HT-29 (cell line): Measurements from ENCODE around the gene MYO7B. TPM values are rescaled to one million over a fixed set of nuclear protein-coding genes. Genes with fewer than 3 reads are reported as not detected.
"Not testable (repeated sequence)": the region's sequence is repeated elsewhere in the genome, so short reads cannot be mapped to it uniquely, and the experiment has no call there.

Experiments used
- DNase-seq: peaks from one replicate; pipeline ENCODE4 v3.0.0-alpha.2; 2015; ENCODE audit warnings: low spot score
- total RNA-seq: library from RNA; depleted of rRNA; stranded (reverse); fragments of >200 nt; shearing (Covaris generic); gene quantifications from 2 replicates; pipeline ENCODE4 v1.2.3, GENCODE V29; 2014

The MYO7B gene
- total RNA-seq, 1 experiment from 2014 or later = 5.4 TPM

DNA sequence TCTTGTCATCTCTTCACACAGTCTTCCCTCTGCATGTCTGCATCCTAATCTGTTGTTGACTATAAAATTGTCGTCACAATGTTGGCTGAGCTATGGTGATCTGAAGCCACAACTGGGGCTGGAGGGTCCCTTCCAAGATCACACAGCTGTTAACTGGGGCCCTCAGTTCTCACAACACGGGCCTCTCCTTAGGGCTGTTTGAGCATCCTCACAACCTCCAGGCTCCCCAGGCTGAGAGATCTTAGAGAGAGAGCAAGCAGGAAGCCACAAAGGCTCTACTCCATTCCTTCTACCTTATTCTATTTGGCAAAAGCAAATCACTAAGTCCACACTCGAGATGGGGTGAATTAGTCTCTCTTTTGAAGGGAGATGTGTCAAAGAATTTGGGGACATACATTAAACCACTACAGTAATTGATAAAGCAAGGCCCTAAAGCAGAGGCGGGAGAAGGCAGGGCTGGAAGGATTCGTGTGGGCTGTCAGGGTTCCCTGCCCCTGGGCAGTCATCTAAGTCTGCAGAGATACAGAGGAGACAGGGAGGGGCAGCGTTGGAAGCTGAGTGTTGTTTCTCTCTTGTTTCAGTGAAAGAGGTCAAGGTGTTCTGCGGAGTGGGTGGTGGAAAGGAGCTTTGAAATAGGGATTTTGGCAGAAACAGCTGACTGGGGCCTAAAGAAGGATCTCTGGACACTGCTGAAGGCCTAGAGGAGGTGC is 15.9 kb downstream of the MYO7B start:
- DNase-seq = no peak

DNA sequence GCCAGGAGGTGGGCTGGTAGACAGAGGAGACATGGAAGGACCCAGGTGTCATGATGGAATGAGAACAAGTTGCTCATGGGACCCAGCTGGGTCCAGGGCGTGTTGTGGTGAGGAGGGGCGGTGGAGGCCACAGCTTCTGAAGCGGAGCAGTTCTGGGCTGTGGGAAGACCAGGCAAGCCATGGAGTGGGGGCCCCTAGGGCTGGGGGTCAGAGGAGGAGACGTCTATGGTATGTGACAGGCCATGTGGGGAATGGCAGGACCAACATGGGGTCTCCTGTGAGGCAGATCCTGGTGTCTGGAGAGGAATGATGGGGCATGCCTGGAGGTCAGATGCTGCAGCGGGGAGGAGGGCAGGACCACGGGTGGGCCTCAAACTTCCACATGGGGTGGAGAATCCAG is 16.9 kb downstream of the MYO7B start:
- DNase-seq = no peak

DNA sequence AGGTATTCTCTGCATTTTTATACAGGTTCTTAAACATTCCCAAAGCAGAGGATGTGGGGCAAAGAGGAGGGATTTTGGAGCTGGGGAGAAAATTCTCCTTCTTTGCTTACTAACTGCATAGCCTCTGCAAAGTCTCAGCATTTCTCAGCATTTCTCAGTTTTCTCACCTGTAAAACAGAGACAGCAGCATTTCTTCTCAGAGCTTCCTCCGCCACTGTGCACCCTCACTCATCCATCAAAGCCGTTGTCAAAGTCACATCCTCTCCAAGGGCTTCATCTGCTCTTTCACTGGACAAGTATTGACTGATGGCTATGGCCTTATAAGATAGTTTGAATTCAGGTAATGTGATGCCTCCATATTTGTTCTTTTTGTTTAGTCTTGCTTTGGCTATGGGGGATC is 17.4 kb downstream of the MYO7B start:
- DNase-seq = no peak

DNA sequence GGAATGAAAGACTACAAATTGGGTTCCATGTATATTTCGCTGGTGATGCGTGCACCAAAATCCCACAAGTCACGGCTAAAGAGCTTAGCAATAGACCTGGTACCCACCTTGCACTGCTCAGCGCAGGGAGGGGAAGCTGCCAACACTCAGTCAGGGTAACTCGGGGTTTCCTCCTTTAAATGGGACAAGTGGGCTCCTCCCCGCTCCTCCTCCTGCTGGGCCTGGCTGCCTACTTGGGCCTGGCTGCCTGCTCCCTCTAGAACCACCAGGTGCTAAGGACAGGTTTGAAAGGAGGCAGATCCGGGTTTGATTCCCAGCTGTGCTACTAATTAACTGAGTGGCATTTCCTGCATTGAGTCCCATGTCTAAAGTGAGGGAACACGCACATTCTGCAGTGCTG is 23.4 kb downstream of the MYO7B start:
- no peak for DNase-seq

DNA sequence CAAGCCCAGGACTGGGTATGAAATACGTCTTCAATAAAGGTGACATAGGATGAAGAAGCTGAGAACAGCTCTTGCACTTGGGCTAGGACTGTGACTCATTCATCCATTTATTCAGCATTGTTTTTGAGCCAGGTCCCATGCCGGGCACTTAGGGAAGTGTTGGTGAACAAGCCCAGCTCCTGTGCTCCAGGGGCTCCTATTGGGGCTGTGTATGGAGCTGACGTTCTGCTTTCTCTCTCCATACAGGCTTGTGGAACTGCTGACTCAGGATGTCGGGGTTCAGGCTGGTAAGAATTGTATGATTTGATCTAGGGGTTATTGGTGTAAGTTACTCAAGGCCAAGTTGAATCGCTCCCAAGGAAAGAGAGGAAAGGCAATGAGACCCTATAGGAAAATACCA is 24.0 kb downstream of the MYO7B start:
- DNase-seq = no peak

DNA sequence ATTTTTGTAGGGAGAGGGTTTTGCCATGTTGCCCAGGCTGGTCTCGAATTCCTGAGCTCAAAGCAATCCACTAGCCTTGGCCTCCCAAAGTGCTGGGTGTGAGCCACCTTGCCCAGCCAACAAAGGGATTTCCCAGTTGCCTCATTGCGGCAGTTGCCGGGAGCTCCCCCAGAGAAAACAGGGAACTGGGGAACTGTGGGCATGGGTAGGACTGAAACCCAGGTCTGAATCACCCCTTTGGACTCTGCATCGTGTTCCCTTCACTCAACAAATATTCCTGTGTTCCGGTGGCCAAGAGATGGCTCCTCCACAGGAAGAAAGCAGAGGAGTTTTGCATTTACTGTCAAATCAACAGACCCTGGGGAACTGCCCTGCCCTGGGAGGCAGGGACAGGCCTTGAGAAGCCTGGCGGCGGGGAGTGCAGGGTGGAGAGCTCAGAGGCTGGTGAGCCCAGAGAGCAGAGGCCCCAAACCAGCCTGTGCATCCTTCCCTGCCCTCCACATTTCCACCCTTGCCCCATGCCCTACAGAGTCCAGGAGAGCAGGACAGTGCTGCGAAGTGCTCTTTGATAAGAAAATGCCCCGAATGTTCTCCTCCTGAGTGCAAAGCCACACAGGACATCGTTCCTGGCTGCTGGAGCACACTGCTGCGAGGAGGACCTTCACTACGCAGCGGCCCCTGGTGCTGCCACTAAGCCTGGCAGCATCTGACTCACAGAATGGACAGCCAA is 24.9 kb downstream of the MYO7B start:
- no peak for DNase-seq

DNA sequence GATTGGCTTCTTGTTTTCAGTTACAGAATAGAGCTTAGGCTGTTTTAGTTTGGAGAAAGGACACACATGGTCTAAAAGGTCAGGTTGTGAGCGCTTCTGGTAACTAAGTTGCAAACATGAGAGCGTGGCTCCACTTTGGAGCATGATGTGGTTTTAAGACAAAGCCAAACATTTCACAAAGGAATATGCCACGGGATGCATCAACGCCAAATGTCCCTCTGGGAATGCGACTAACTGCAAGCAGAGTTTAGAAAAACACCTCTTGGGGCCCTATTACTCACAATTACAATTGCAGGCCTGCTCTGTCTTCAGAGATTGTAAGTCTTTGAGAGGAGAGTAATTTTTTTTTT is 25.4 kb downstream of the MYO7B start:
- DNase-seq = no peak

DNA sequence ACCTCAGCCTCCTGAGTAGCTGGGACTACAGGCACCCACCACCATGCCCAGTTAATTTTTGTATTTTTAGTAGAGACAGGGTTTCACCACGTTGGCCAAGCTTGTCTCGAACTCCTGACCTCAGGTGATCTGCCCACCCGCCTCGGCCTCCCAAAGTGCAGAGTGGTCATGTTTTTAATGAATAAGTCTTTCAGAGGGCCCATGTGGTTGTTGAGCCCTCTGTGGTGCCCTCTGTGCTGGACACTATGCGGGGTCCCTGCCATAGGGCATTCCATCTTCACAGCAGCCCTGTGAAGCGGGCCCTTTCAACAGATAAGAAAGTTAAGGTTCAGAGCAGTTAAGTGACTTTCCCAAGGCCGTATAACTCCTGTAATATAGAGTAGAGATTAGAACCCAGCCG is 25.9 kb downstream of the MYO7B start:
- no peak for DNase-seq

DNA sequence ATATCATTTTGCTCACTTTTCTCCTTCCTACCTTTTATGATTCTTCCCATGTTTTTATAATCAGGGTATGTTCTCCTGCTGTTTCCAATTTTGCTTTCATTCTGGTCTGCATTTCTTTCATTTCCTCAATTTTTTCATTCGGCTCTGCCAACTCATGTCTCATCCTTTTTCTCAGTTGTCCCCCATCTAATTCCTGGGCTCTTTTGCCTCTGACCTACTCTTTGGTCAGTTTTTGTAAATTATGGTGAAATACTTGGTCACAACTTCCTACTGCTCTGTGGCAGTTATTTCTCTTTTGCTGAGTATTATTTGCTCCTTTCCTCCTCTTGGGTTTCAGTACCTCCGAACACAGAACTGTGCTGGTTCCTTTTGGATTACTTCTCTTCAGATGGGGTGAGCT is 27.5 kb downstream of the MYO7B start:
- DNase-seq = no peak

DNA sequence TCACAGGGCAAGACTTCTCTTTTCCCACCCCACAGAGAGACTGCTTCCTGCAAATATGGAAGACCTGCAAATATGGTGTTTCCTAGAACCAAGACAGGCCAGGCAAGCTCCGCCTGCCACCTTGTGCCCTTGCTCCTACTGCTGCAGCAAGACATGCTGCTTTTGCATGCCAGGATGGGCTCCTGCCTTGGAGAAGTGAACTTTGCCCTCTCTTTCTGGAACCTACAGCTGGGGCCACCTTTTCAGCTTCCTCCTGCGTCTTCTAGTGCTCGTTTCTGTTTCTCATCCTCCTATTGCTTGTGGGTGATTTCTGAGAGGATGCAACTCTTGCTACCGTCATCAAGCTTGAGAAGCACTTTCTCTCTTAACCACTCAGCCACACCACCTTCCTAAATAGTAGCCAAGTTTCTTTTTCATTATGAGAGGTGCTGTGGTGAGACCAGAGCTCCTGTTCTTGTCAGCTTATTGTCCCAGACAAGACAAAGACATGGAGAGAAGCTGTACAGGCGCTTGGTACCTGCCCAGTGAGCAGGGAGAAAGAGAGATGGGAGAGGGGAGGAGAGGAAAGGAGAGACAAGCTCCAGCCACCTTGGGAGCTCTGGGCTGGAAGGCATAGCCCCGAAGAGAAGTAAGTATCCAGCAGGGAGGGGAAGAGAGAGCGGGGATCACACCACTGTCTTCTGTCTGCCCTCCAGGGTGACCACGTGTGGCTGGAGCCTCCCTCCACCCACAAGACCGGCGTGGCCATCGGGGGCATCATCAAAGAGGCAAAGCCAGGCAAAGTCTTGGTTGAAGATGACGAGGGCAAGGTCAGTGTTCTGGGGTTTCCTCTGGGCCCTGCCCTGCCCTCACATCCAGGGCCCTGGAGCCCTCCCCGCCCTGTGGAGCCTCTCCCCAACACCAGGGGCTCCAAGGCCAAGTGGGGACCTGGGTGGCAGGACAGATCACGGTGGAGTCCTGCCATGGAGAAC is 28.3 kb downstream of the MYO7B start:
- DNase-seq = no peak

DNA sequence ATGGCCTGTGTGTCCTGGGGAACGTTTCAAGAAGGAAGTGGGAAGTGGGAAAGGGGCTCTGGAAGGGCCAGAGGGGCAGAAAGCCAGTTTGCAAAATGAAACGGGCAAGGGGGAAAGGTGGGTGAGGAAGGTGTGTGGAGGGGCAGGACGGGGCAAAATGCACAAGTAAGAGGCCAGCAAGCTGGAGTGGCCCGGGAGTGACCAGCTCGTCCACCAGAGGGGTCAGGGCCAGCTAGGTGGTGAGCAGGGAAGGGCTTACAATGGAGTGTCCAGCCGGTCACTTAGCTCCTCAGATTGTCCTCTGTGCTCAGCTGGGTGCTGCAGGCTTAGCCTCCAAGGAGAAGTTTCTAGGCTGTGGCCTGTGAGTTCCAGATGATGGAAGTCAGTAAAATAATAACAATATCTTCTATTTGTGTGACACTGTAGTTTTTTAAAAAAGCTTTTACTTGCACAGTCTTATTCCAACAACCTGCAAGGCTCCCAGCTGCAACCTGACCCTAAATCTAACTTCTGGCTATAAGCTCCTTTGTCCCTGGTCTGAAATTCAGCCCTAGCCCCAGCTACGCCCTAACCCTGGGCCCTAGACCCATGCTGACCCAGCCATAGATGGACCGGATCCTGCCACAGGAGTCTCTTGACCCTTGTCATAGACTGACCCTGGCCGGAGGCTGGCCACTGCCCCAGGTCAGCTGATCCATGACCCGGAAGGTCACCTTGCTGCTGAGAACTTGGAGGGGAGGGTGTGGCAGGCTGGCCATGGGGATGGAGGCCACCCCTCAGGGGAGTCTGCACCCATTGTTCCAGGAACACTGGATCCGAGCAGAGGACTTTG is 29.2 kb downstream of the MYO7B start:
- no peak for DNase-seq

DNA sequence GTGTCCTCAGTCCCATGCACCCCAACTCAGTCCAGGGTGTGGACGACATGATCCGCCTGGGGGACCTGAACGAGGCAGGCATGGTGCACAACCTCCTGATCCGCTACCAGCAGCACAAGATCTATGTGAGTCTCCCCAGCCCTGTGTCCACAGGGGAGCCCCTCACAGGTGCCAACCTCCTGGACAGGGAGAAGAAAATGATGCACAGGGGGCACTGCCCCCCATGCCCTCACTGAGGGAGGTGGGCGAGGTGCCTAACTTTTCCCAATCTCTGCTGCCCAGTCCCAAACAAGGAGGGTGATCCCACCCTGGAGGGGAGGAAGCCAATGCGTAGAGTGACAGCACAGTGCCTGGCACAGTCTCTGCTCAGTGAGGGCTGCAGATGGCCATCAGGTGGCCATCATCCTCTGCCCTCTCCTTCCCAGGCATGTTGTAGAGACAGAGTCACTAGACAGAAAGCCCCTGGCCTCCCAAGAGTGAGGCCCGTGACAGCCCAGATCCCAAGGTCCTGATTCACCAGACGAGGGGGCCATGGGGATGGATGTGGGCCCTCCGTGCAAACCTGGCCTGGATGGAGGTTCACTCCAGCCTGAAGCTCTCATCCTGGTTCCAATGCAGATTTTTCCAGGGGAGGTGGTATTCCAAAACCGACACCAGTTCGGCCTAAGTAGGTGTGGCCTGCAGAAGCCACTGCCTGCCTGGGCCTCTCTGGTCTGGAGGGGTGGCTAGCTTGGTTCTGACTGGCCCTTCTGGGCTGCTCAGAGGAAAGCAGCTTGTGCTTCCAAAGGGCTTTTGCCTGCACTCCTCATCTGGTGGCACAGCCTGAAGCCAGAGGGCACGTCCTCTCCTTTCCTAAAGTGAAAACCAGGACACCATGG is 30.0 kb downstream of the MYO7B start:
- no peak for DNase-seq

DNA sequence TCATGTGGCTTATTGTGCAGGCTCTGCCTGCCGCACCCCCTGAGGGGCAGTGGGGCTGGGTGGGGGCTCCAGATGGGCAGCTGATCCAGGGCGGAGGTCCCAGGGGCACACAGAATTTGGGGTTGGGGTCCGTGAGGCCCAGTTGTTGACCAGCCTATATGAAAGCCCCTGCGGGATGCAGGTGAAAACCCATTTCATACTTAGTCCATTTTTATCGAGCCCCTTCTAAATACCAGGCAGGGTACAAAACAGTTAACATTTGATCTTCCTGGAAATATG is 30.6 kb downstream of the MYO7B start:
- no peak for DNase-seq

DNA sequence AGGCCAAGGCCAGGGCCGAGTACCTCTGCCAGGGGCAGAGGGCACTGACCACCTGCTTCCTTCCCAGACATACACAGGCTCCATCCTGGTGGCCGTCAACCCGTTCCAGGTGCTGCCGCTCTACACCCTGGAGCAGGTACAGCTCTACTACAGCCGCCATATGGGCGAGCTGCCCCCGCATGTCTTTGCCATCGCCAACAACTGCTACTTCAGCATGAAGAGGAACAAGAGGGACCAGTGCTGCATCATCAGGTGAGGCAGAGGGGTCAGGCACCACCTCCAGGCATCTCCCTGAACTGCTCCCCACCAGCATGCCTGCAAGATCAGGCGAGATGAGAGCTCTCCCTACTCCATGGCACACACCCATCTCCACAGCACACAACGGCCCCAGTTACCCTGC is 31.1 kb downstream of the MYO7B start:
- DNase-seq = no peak

DNA sequence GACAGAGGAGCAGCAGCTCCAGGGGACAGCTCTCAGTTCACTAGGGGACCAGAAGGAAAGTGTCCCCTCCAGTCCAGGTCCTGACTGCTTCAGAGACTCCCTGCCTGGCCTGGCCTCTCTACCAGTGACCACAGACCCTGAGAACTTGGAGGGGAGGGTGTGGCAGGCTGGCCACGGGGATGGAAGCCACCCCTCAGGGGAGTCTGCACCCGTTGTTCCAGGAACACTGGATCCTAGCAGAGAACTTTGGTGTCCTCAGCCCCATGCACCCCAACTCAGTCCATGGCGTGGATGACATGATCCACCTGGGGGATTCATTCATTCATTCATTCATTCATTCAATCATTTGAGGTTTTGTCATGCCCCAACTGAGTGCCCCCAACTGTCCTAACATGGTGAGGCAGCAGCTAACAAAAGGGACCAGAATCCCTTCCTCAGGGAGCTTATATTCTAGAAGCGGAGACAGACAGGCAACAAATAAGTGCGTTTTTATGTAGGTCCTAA is 31.9 kb downstream of the MYO7B start:
- DNase-seq = no peak

DNA sequence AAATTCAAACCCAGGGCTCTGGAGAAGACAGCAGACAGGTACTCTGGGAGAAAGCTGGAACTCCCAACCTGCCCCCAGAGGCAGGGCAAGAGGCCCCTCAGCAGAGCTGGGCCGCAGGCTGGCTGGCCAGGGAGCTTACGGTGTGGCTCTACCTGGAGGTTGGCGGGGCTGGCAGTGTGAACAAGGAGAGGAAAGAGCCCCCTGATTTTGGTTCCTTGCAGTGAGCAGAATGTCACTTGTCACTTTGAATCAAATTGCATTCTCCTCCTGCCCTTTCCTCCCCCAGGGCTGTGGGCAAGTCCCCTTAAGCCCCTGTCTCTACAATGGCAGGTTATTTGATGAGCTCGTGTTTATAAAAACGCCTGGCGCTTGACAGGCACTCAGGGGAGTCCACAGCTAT is 32.6 kb downstream of the MYO7B start:
- no peak for DNase-seq

DNA sequence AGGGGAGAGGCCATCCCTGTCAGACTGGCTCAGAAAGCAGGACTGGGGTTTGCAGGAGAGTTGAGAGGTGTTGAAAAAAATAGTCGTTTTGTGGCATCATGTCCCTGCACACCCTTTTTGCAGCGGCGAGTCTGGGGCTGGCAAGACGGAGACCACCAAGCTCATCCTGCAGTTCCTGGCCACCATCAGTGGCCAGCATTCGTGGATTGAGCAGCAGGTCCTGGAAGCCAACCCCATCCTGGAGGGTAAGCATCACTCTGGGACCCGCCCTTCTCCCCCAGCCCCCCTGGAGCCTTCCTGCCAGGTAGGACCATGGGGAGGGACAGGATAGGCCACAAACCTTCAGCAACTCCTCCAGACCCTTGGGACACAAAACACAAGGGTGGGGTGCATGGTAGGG is 34.2 kb downstream of the MYO7B start:
- DNase-seq = no peak

DNA sequence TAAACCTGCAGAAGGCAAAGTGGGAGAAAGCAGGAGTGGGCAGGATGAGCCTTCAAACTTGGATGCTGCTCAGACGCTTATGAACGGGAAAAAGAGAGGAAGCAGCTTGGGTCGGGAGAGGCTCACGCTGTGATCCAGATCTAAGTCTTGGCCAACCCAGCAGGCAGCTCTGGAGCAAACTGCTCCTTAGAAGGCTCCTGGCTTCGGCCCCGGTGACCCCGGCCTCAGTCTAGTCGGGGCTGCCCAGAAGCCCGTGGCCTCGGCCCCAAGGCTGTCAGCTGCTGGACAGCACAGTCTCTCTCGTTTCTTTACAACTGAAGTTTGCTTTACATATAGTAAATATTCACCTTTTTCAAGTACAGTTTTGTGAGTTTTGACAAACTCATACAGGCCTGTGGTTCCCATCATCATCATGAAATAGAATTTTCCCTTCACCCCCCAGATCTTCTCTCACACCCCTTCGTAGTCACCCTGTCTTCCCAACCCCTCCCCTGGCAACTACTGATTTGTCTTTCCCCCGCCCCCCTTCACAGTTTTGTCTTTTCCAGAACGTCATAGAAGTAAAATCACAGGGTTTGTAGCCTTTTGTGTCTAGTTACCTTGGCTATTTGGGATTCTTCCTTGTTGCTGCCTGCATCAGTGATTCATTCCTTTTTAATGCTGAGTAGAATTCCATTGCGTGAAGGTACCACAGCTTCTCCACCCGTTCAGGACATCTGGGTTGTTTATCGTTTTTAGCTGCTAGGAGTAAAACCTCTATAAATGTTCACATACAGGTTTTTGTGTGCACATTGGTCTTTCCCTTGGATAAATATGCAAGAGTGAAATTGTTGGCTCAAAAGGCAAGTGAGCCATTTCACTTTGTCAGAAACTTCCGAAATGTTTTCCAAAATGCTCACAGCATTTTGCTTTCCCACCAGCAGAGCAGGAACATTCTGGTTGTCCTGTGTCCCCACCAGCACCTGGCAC is 35.1 kb downstream of the MYO7B start:
- no peak for DNase-seq

DNA sequence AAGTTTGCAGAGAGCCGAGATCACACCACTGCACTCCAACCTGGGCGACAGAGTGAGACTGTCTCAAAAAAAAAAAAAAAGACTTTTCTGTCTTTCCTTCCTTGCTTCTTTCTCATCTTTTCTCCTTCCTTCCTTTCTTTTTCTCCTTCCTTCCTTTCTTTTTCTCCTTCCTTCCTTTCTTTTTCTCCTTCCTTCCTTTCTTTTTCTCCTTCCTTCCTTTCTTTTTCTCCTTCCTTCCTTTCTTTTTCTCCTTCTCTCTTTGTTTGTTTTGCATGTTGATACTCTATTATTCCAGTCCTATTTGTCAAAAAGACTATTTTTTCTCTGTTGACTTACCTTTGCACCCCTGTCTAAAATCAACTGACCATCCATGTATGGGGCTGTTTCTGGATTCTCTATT is 36.9 kb downstream of the MYO7B start:
- not testable (repeated sequence) for DNase-seq
